ENCODE data around the gene RAB33B. TPM values are rescaled to one million over a fixed set of nuclear protein-coding genes. Genes with fewer than 3 reads are reported as not detected.

RAB33B gene
- total RNA-seq, 1 donor from 2014 or later: 7.2 TPM

DNA sequence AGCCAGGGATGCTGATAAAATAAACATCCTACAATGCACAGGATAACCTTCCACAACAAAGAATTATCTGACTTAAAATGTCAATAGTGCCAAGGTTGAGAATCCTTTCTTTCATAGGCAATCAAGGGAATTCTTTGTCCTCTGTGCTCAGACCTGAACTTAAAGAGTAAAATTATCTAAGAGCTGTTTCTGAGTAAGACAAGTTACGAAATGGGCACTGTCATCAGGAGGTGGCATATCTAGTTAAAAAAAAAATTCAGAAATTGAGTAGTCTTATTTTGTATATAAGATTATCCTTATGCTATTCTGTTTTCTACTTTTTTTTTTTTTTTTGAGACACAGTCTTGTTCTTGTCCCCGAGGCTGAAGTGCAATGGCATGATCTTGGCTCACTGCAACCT lies 3.3 kb upstream of the RAB33B start:
- DNase-seq (no peak), ATAC-seq (ENCODE audit: low read depth) (no peak)
- CTCF ChIA-PET: interaction anchor here (0.6 kb wide), 1 partner anchor 206 kb away, joined by 3 read pairs; no protein-coding TSS in a partner anchor
- no peak overlapping the region for H3K27ac Mint-ChIP-seq
- peaks cover 29% of the 10 kb centered on the region for H3K4me1 Mint-ChIP-seq
- intact Hi-C loops (cut with micrococcal nuclease): loop anchor here (5.0 kb wide), 1 partner anchor 1307 kb away; the partner anchor contains the start of gene TBC1D9
- H3K36me3 Mint-ChIP-seq (ENCODE audit: low read depth): peaks cover 16% of the 10 kb centered on the region
- POLR2A ChIA-PET: no interaction called here
- no peaks in the 10 kb centered on the region for H3K27me3 Mint-ChIP-seq
- H3K9me3 Mint-ChIP-seq: no peaks in the 10 kb centered on the region
- no peak overlapping the region for H3K4me3 Mint-ChIP-seq
- TF ChIP-seq, protein P1, sequence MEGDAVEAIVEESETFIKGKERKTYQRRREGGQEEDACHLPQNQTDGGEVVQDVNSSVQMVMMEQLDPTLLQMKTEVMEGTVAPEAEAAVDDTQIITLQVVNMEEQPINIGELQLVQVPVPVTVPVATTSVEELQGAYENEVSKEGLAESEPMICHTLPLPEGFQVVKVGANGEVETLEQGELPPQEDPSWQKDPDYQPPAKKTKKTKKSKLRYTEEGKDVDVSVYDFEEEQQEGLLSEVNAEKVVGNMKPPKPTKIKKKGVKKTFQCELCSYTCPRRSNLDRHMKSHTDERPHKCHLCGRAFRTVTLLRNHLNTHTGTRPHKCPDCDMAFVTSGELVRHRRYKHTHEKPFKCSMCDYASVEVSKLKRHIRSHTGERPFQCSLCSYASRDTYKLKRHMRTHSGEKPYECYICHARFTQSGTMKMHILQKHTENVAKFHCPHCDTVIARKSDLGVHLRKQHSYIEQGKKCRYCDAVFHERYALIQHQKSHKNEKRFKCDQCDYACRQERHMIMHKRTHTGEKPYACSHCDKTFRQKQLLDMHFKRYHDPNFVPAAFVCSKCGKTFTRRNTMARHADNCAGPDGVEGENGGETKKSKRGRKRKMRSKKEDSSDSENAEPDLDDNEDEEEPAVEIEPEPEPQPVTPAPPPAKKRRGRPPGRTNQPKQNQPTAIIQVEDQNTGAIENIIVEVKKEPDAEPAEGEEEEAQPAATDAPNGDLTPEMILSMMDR (IDR thresholded peaks at IDR 0.05): no peak

DNA sequence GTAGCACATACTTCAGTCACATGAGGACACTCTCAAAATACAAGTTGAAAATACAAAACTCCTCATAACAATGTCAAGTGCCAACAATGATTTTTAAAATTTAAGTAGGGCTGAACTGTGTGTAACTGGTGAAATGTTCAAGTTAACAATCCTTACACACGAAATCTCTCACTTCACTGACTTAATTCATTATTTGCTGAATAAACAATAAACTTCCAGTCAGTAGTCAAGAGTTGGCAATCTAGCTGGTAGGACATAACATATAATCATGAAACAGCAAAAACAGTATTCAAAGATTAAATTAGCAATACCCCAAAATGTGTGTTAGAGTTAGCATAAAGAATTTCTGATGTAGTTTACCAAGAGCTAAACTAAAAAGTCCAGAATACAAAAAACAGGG lies 1.9 kb upstream of the RAB33B start:
- TF ChIP-seq, protein P1 (IDR thresholded peaks at IDR 0.05): no peak
- ChIA-PET POLR2A (interaction anchor here (1.0 to 1.6 kb wide), 2 partner anchors 102 to 276 kb away, joined by 4 to 9 read pairs; no protein-coding TSS in a partner anchor), CTCF (interaction anchor here (1.5 kb wide), 1 partner anchor 70 kb away, joined by 3 read pairs; no protein-coding TSS in a partner anchor)
- intact Hi-C loops (cut with micrococcal nuclease): loop anchor here (2.0 to 5.0 kb wide), 4 partner anchors 79 to 1769 kb away; partner anchors contain the start of genes ELMOD2, TBC1D9 and ZNF330
- H3K27me3 Mint-ChIP-seq: no peaks in the 10 kb centered on the region
- H3K4me3 Mint-ChIP-seq: no peak overlapping the region
- H3K9me3 Mint-ChIP-seq: no peaks in the 10 kb centered on the region
- H3K27ac Mint-ChIP-seq: peak overlapping the region; percentile 98
- DNase-seq: no peak
- no peak for ATAC-seq (ENCODE audit: low read depth)
- H3K36me3 Mint-ChIP-seq (ENCODE audit: low read depth): peaks cover 16% of the 10 kb centered on the region
- H3K4me1 Mint-ChIP-seq: peaks cover 43% of the 10 kb centered on the region

DNA sequence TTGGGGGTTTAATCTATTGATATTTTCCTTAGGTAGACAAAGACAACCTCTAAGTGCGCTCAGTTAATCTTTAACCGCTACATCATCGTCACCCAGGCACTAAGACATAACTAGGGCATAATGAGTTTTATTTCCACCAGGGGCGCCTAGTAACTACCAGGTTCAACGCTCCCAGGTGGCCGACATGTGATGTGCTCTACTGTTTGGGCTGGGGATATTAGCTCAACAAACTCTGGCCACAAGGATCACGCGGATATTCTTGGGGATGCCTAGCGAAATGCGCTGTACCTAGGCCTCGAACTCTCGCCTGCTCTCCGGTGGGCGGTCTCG lies 915 bp upstream of the RAB33B start:
- intact Hi-C loops (cut with micrococcal nuclease): loop anchor here (1.0 to 5.0 kb wide), 10 partner anchors 37 to 1768 kb away; partner anchors contain the start of genes ELMOD2, NAA15, NOCT and TBC1D9
- POLR2A ChIA-PET: interaction anchor here (0.9 to 2.0 kb wide), 13 partner anchors 10 to 1071 kb away, joined by 3 to 19 read pairs (median 7); partner anchors contain the start of genes ELMOD2, NAA15, NDUFC1 and NOCT
- Mint-ChIP-seq H3K4me3 (peak overlapping the region; percentile 95), H3K9me3 (no peaks in the 10 kb centered on the region), H3K4me1 (peaks cover 50% of the 10 kb centered on the region), H3K36me3 (ENCODE audit: low read depth) (peaks cover 16% of the 10 kb centered on the region), H3K27me3 (no peaks in the 10 kb centered on the region), H3K27ac (peak overlapping the region; percentile 98)
- ATAC-seq (ENCODE audit: low read depth) (peak; percentile 36), DNase-seq (no peak)
- TF ChIP-seq, protein P1 (IDR thresholded peaks at IDR 0.05): no peak
- CTCF ChIA-PET: interaction anchor here (0.7 to 1.5 kb wide), 6 partner anchors 37 to 423 kb away, joined by 3 to 4 read pairs (median 3); partner anchors contain the start of gene SETD7

DNA sequence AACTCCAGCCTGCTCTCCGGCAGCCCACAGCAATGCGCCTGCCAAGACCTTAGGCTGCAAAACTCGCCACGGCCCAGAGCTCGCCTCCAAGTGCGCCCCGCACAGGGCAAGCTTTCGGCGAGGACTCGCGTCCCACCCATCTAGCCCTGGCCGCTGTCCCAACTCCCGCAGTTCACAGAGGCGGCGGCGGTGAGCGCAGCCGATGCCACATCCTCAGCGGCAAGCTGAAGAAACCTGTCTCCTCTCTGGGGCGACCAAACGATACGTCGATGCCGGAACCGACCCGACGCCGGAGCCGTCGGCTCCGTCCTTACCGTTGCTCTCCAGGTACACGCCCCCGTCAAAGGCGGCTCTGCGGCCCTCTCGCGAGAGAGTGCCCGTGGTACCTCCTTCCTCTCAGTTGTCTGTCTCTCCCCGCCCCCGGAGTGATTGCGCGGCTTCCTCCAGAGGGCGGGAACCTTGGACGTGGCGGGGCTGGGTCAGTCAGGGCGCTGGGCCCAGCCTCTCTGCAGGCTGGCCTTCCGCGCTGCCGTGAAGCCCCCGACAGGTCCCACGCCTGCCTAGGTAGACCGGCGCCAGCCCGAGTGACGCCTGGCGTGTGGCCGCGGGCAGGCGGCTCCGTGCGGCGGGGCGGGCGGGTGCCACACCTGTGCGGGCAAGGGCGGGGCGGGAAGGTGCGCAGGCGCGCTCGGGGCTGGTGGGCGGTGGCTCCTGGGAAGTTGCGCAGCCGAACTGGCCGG lies 380 bp upstream of the RAB33B start:
- CTCF ChIA-PET: interaction anchor here (0.7 to 1.5 kb wide), 6 partner anchors 37 to 423 kb away, joined by 3 to 4 read pairs (median 3); partner anchors contain the start of gene SETD7
- Mint-ChIP-seq H3K27ac (peak overlapping the region; percentile 98), H3K4me3 (peak overlapping the region; percentile 95), H3K36me3 (ENCODE audit: low read depth) (peaks cover 16% of the 10 kb centered on the region), H3K4me1 (peaks cover 55% of the 10 kb centered on the region), H3K27me3 (no peaks in the 10 kb centered on the region), H3K9me3 (no peaks in the 10 kb centered on the region)
- ATAC-seq (ENCODE audit: low read depth) (peak; percentile 88), DNase-seq (peak; percentile 97)
- POLR2A ChIA-PET: interaction anchor here (0.7 to 2.0 kb wide), 13 partner anchors 9 to 1070 kb away, joined by 3 to 19 read pairs (median 7); partner anchors contain the start of genes ELMOD2, NAA15, NDUFC1 and NOCT
- TF ChIP-seq, protein P1 (IDR thresholded peaks at IDR 0.05): no peak
- intact Hi-C loops (cut with micrococcal nuclease): loop anchor here (1.0 to 5.0 kb wide), 12 partner anchors 17 to 1767 kb away; partner anchors contain the start of genes ELMOD2, NAA15, NOCT and TBC1D9

DNA sequence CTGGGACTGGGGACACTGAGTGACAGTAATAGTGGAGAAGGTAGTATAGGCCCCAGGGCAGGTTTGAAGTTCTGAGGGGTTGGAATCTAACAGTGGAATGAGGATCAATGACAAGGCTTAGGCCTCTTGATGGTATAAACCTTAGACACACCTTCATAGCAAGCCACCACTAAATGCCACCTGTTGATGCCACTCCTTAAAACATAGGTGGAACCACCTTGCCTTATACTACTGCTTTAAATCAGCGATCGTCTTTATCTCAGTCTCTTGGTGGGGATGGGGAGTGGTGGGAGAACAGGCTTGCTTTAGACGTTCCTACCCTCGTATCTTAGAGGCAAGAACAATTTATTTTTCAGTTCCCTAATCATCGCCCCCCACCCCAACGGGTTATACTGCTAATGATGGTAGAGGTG lies 1.2 kb downstream of the RAB33B start:
- ChIA-PET CTCF (no interaction called here), POLR2A (no interaction called here)
- DNase-seq: no peak
- TF ChIP-seq, protein P1 (IDR thresholded peaks at IDR 0.05): no peak
- Mint-ChIP-seq H3K4me1 (peaks cover 67% of the 10 kb centered on the region), H3K9me3 (no peaks in the 10 kb centered on the region), H3K27me3 (no peaks in the 10 kb centered on the region), H3K27ac (peak overlapping the region; percentile 94), H3K4me3 (peak overlapping the region; percentile 95), H3K36me3 (ENCODE audit: low read depth) (peaks cover 20% of the 10 kb centered on the region)
- ATAC-seq (ENCODE audit: low read depth): no peak
- intact Hi-C loops (cut with micrococcal nuclease): loop anchor here (2.0 kb wide), 2 partner anchors 16 to 46 kb away; no protein-coding TSS in a partner anchor

All from activated B cell treated with CpG ODN at 0.5 μM for 24 hours (primary cell).